HCT116 (cell line): Measurements from ENCODE around the gene ACR. TPM values are rescaled to one million over a fixed set of nuclear protein-coding genes. Genes with fewer than 3 reads are reported as not detected.

ENCODE experiments used
- ATAC-seq: fragments of 200-7000 bp; cut with Tn5 transposase; 2 replicates; pipeline ENCODE4 v1.9.1; 2020; ENCODE audit warnings: mild to moderate bottlenecking, moderate library complexity
- BruUV-seq: library from RNA; stranded (reverse); fragments of 400-500 nt; replicated peaks from 2 replicates; lab custom pipeline; 2021; lab: Mats Ljungman, UMichigan
- CTCF ChIA-PET: fragments of 300-600 bp; sonication (Branson Sonifier 250); formaldehyde crosslinking; loops from one replicate; lab custom pipeline; 2021; ENCODE audit warnings: antibody characterized with exemption; lab: Charles Lee
- POLR2A ChIA-PET: fragments of 300-600, 350-600 bp; sonication (Branson Sonifier 250); formaldehyde crosslinking; loops from one replicate; lab custom pipeline; 2021; ENCODE audit warnings: antibody characterized with exemption; lab: Charles Lee
- RAD21 ChIA-PET, 2 experiments: fragments of 300-600 bp; sonication (Branson Sonifier 250); formaldehyde crosslinking; loops; one replicate each; lab custom pipeline; 2023; ENCODE audit warnings: low total read pairs in 2 of 2; ENCODE audit not compliant: uncharacterized antibody in 2 of 2, unreplicated experiment in 2 of 2, low non-redundant PET in 1 of 2; lab: Charles Lee
- DNase-seq: peaks from one replicate; pipeline ENCODE4 v3.0.0-alpha.2; 2010; ENCODE audit warnings: low read depth, low spot score
- H2AFZ ChIP-seq: fragments of 200-600 bp; shearing (Covaris generic), sonication (generic); 2 replicates; pipeline ENCODE4 v1.6.1; 2017; ENCODE audit warnings: low read depth, mixed run types, mixed read lengths, antibody characterized with exemption, low read length; ENCODE audit not compliant: poor library complexity, severe bottlenecking
- H3K27ac ChIP-seq: 2 replicates; pipeline ENCODE4 v1.5.1; 2012; ENCODE audit warnings: low read depth, low read length
- H3K27me3 ChIP-seq: fragments of 200-600 bp; sonication (generic); 2 replicates; pipeline ENCODE4 v1.6.1; 2016; ENCODE audit warnings: mixed run types, low read length, mixed read lengths; ENCODE audit not compliant: insufficient read depth
- H3K36me3 ChIP-seq, 2 experiments: fragments of 200-500 bp in 1 of 2; fragments of 200-600 bp in 1 of 2; sonication (Bioruptor generic) in 1 of 2; sonication (generic) in 1 of 2; 2 replicates each; pipeline versions ENCODE4 v1.5.1 to v1.6.1; 2014 to 2016; ENCODE audit warnings: low read length in 2 of 2, inconsistent platforms in 1 of 2, mixed read lengths in 1 of 2, mixed run types in 1 of 2; ENCODE audit not compliant: insufficient read depth in 2 of 2, control insufficient read depth in 1 of 2
- H3K4me1 ChIP-seq, 2 experiments: fragments of 200-600 bp in 1 of 2; sonication (generic) in 1 of 2; 2 replicates each; pipeline versions ENCODE4 v1.5.1 to v1.6.1; 2012 to 2017; ENCODE audit warnings: low read length in 2 of 2, inconsistent platforms in 1 of 2, mild to moderate bottlenecking in 1 of 2, mixed read lengths in 1 of 2, mixed run types in 1 of 2, moderate library complexity in 1 of 2; ENCODE audit not compliant: insufficient read depth in 2 of 2, control insufficient read depth in 1 of 2
- H3K4me2 ChIP-seq: fragments of 200-600 bp; sonication (generic); 2 replicates; pipeline ENCODE4 v1.6.1; 2017; ENCODE audit warnings: mixed run types, low read length, mixed read lengths
- H3K4me3 ChIP-seq, 2 experiments: fragments of 200-600 bp in 1 of 2; sonication (generic) in 1 of 2; replicated peaks in 1 of 2; 2 replicates each; pipeline ENCODE4 v1.5.1; 2011 to 2016; ENCODE audit warnings: low read length in 2 of 2, control low read depth in 1 of 2, low read depth in 1 of 2, mild to moderate bottlenecking in 1 of 2, mixed read lengths in 1 of 2, mixed run types in 1 of 2
- H3K79me2 ChIP-seq: fragments of 200-600 bp; sonication (generic); 2 replicates; pipeline ENCODE4 v1.6.1; 2017; ENCODE audit warnings: mild to moderate bottlenecking, mixed run types, low read length, moderate library complexity, mixed read lengths; ENCODE audit not compliant: insufficient read depth
- H3K9ac ChIP-seq: fragments of 200-600 bp; sonication (generic); 2 replicates; pipeline ENCODE4 v1.6.1; 2016; ENCODE audit warnings: low read length, mixed read lengths
- H3K9me2 ChIP-seq: fragments of 200-600 bp; sonication (generic), shearing (Covaris generic); 2 replicates; pipeline ENCODE4 v1.6.1; 2017; ENCODE audit warnings: mixed run types, mild to moderate bottlenecking, moderate library complexity; ENCODE audit not compliant: insufficient read depth
- H3K9me3 ChIP-seq, 2 experiments: fragments of 200-500 bp in 1 of 2; fragments of 200-600 bp in 1 of 2; sonication (Bioruptor generic) in 1 of 2; sonication (generic) in 1 of 2; 2 replicates each; pipeline ENCODE4 v1.6.1; 2014 to 2017; ENCODE audit warnings: low read length in 2 of 2, mixed read lengths in 2 of 2, inconsistent platforms in 1 of 2, low read depth in 1 of 2, mild to moderate bottlenecking in 1 of 2, mixed run types in 1 of 2, moderate library complexity in 1 of 2; ENCODE audit not compliant: control insufficient read depth in 1 of 2, insufficient read depth in 1 of 2
- H4K20me1 ChIP-seq: fragments of 200-600 bp; sonication (generic), shearing (Covaris generic); 2 replicates; pipeline ENCODE4 v1.6.1; 2017; ENCODE audit warnings: mixed run types, mild to moderate bottlenecking, moderate library complexity; ENCODE audit not compliant: insufficient read depth
- CBX3 ChIP-seq: IDR thresholded peaks from 2 replicates; pipeline ENCODE4 v1.6.1; 2012; ENCODE audit warnings: low read depth
- ELF1 ChIP-seq: IDR thresholded peaks from 2 replicates; pipeline ENCODE4 v1.6.1; 2012; ENCODE audit warnings: low read depth, borderline replicate concordance
- EZH2 ChIP-seq: fragments of 200-600 bp; sonication (generic); IDR thresholded peaks from 2 replicates; pipeline ENCODE4 v1.6.1; 2017; ENCODE audit warnings: antibody characterized with exemption, mixed run types
- JUND ChIP-seq: IDR thresholded peaks from 2 replicates; pipeline ENCODE4 v1.6.1; 2012
- POLR2AphosphoS5 ChIP-seq: IDR thresholded peaks from 2 replicates; pipeline ENCODE4 v1.6.1; 2011; ENCODE audit warnings: mild to moderate bottlenecking, low read depth, low read length, moderate library complexity
- ZNF274 ChIP-seq: fragments of 200-500 bp; sonication (Bioruptor generic); IDR thresholded peaks from 2 replicates; pipeline ENCODE4 v1.6.1; 2014; ENCODE audit warnings: mild to moderate bottlenecking, low read depth, low read length, inconsistent platforms
- intact Hi-C: fragments of 100-400 bp; cut with micrococcal nuclease; formaldehyde crosslinking; loops from 2 replicates; pipeline ENCODE4 v1.10.0; 2022
- total RNA-seq: library from RNA; stranded (reverse); gene quantifications from one replicate; pipeline ENCODE4 v1.2.1, GENCODE V29; 2021; ENCODE audit not compliant: unreplicated experiment
- TF ChIP-seq, protein P1 (sequence below): IDR thresholded peaks from 2 replicates; pipeline ENCODE4 v1.6.1; 2012; ENCODE audit warnings: low read depth
- TF ChIP-seq, protein P2 (sequence below): IDR thresholded peaks from 2 replicates; pipeline ENCODE4 v1.6.1; 2012
- TF ChIP-seq, protein P3 (sequence below): IDR thresholded peaks from 2 replicates; pipeline ENCODE4 v1.6.1; 2012

The ACR gene
- total RNA-seq, 1 experiment from 2014 or later, result 1.5 TPM

DNA sequence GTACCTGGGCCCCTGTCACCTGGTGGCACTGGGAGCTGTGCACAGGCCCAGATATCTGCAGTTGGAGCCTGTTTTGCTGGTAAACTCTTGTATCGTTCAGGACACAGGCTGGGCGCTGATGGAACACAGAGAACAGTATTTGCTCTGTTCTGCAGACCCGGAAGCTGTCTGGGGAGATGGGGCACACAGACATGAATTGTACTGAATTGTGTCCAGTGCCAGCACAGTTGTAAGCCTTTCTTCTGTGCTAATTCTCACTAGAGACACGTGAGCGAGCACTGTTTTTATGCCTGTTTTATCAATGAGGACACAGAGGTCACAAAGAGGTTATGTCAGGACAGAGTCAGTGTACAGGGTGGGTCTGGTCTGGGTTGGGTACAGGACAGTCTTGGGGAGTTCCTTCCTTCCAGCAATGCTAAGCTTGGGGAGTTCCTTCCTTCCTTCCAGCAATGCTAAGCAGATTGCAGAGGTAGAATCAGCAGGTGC, 24.4 kb upstream of the ACR start:
- H3K4me3 ChIP-seq, result no peak overlapping the region
- no peaks in the 10 kb centered on the region for H3K4me1 ChIP-seq
- no peaks in the 10 kb centered on the region for H3K27me3 ChIP-seq
- H3K9me3 ChIP-seq, result no peaks in the 10 kb centered on the region
- no peaks in the 10 kb centered on the region for H3K9me2 ChIP-seq
- no peak overlapping the region for H2AFZ ChIP-seq
- TF ChIP-seq, protein P1, sequence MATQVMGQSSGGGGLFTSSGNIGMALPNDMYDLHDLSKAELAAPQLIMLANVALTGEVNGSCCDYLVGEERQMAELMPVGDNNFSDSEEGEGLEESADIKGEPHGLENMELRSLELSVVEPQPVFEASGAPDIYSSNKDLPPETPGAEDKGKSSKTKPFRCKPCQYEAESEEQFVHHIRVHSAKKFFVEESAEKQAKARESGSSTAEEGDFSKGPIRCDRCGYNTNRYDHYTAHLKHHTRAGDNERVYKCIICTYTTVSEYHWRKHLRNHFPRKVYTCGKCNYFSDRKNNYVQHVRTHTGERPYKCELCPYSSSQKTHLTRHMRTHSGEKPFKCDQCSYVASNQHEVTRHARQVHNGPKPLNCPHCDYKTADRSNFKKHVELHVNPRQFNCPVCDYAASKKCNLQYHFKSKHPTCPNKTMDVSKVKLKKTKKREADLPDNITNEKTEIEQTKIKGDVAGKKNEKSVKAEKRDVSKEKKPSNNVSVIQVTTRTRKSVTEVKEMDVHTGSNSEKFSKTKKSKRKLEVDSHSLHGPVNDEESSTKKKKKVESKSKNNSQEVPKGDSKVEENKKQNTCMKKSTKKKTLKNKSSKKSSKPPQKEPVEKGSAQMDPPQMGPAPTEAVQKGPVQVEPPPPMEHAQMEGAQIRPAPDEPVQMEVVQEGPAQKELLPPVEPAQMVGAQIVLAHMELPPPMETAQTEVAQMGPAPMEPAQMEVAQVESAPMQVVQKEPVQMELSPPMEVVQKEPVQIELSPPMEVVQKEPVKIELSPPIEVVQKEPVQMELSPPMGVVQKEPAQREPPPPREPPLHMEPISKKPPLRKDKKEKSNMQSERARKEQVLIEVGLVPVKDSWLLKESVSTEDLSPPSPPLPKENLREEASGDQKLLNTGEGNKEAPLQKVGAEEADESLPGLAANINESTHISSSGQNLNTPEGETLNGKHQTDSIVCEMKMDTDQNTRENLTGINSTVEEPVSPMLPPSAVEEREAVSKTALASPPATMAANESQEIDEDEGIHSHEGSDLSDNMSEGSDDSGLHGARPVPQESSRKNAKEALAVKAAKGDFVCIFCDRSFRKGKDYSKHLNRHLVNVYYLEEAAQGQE, result no peak
- TF ChIP-seq, protein P2, sequence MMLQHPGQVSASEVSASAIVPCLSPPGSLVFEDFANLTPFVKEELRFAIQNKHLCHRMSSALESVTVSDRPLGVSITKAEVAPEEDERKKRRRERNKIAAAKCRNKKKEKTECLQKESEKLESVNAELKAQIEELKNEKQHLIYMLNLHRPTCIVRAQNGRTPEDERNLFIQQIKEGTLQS, result no peak
- no peak for ATAC-seq
- no peak for DNase-seq
- no peaks in the 10 kb centered on the region for H4K20me1 ChIP-seq
- RAD21 ChIA-PET, result no interaction called here
- H3K79me2 ChIP-seq, result no peaks in the 10 kb centered on the region
- POLR2A ChIA-PET, result no interaction called here
- BruUV-seq, result no TSS peak
- no peaks in the 10 kb centered on the region; a peak in 1 of 4 replicates for H3K36me3 ChIP-seq
- CTCF ChIA-PET, result no interaction called here
- no peak overlapping the region for H3K4me2 ChIP-seq
- intact Hi-C loops, result no loop called here
- no peak overlapping the region for H3K9ac ChIP-seq
- H3K27ac ChIP-seq, result no peak overlapping the region

DNA sequence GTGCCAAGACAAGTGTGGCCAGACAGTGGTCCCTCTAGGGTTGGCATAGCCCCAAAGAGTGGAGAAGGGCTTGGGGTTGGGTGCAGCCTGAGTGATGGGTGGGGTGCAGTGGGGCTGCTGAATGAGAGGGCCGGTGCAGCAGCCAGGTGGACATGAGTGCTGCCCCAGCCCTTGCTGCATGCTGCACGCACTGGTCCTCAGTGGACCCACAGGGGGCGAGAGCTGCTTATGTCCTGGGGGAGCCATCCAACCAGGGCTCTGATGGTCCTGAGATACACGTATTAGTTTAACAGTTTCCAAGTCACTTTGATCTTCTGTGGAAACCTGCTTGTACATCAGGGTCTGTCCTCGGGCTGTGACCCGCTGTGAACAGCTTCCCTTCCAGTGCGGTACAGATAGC, 23.9 kb upstream of the ACR start:
- Histone ChIP-seq H3K4me1 (no peaks in the 10 kb centered on the region), H3K9ac (no peak overlapping the region), H3K4me2 (no peak overlapping the region), H3K27ac (no peak overlapping the region), H3K9me2 (no peaks in the 10 kb centered on the region), H3K36me3 (no peaks in the 10 kb centered on the region; a peak in 1 of 4 replicates), H3K27me3 (no peaks in the 10 kb centered on the region), H2AFZ (no peak overlapping the region), H3K9me3 (no peaks in the 10 kb centered on the region), H3K79me2 (no peaks in the 10 kb centered on the region), H4K20me1 (no peaks in the 10 kb centered on the region), H3K4me3 (no peak overlapping the region)
- ChIA-PET RAD21 (no interaction called here), CTCF (no interaction called here), POLR2A (no interaction called here)
- no TSS peak for BruUV-seq
- intact Hi-C loops, result no loop called here
- DNase-seq (no peak), ATAC-seq (no peak)
- TF ChIP-seq, protein P1, result no peak
- TF ChIP-seq, protein P3, sequence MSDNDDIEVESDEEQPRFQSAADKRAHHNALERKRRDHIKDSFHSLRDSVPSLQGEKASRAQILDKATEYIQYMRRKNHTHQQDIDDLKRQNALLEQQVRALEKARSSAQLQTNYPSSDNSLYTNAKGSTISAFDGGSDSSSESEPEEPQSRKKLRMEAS, result no peak
- TF ChIP-seq ZNF274 (no peak), CBX3 (no peak), EZH2 (no peak), POLR2AphosphoS5 (no peak), ELF1 (no peak), JUND (no peak)
- TF ChIP-seq, protein P2, result no peak
